HG02588 (cell line): ENCODE results near the gene KIAA0513.
A peak's percentile ranks its signal among the peaks of the same experiment; 100 is the strongest.
"Not testable (repeated sequence)": the region's sequence is repeated elsewhere in the genome, so short reads cannot be mapped to it uniquely, and the experiment has no call there.

Experiments
- ATAC-seq: cut with Tn5 transposase; IDR thresholded peaks from one replicate; pipeline ENCODE4 v1.9.1; 2021; ENCODE audit warnings: mild to moderate bottlenecking, moderate library complexity; ENCODE audit not compliant: unreplicated experiment

KIAA0513 gene

GRCh38 chr16:85046931-85047866 lies 19.6 kb downstream of the KIAA0513 start:
- no peak for ATAC-seq

GRCh38 chr16:85047867-85048455 lies 20.4 kb downstream of the KIAA0513 start:
- no peak for ATAC-seq

DNA sequence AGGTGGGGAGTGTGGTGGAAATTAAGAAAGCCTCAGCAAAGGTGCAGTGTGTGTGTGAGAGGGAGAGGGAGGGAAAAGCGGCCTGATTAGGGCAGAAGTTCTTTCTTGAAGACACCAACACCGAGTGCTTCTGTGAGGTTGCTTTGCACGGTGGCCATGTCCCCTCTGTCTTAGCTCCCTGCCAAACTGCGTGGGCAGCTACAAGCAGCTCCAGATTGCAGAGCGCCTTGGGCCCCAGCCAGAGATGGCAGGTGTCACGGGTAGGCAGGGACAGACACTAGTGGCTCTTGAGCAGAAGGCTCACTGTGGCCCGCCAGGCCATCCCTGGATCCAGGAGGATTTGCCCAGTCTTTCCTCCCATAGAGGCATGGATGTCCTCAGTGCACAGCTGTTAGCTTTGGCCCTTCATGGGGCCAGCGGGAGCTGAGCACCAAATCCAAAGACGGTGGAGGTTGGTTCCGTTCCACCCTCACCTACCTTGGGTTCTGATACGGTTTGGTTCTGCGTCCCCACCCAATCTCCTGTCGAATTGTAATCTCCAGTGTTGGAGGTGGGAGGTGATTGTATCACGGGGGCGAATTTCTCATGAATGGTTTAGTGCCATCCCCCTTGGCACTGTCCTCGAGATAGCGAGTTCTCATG lies 21.4 kb downstream of the KIAA0513 start:
- no peak for ATAC-seq

GRCh38 chr16:85049706-85050305 lies 22.2 kb downstream of the KIAA0513 start:
- no peak for ATAC-seq

- no peak for ATAC-seq
Measured at GRCh38 chr16:85051067-85051581, 23.5 kb downstream of the KIAA0513 start.

GRCh38 chr16:85051683-85052082 lies 24.1 kb downstream of the KIAA0513 start:
- no peak for ATAC-seq

GRCh38 chr16:85052536-85052935 lies 24.9 kb downstream of the KIAA0513 start:
- ATAC-seq = no peak

- not testable (repeated sequence) for ATAC-seq
Measured at GRCh38 chr16:85054321-85054720, 26.7 kb downstream of the KIAA0513 start.

GRCh38 chr16:85054948-85055492 lies 27.4 kb downstream of the KIAA0513 start:
- ATAC-seq = no peak

DNA sequence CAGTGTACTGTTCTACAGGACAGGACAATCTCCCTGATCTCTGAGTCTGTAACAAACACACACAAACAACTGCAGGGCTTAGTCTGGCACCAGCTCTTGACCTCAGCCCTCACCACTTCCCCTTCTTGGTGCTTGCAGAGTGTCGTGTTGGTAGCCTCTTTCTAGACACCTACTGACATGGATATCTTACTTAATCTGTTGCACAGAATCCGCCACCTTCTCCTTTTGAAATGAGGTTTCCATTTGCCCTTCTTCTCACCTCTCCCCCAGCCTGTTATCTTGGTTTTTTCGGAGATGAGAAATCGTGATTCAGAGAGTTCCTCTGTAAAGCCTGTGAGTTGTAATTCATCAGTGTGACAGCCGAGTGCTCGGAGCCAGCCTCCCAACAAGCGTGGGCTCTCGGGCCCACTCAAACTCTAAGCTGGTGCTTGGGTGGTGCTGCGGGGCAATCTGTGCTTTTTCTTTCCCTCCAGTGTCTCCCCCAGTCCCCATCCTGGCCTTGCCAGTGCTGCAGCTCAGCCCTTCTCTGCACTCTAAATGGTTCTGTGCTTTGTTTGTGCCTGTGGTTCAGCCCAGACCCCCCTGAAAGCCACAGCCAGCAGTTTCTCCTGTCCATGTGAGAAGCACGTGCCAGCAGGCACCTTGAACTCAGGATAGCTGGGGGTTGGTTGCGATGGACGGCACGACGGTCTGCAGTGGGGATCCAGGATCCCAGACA lies 28.1 kb downstream of the KIAA0513 start:
- peak; percentile 77 for ATAC-seq

DNA sequence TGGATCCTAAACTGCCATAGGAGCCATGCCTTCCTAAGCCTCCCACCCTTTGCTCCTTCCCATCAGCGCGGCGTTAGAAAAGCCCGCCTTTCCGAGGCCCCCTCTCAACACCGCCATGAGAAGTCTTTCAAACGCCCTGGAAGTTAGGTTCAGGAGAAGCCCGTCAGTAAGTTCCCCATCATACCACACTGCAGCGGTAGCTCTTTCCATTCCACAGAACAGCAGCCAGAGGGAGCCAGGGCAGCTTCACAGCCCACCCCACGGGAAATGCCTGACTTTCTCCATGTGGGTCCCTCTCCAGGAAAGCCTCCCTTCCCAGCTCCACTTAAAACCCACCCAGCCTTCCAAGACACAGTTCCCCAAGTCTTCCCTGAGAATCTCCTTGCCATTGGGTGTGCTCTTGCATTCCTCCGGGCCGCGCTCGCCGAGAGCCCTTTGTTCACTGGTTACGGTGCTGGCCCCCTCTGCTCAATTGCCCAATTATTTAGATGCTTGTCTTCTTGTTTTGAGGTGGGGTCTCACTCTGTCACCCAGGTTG lies 28.7 kb downstream of the KIAA0513 start:
- ATAC-seq = no peak

DNA sequence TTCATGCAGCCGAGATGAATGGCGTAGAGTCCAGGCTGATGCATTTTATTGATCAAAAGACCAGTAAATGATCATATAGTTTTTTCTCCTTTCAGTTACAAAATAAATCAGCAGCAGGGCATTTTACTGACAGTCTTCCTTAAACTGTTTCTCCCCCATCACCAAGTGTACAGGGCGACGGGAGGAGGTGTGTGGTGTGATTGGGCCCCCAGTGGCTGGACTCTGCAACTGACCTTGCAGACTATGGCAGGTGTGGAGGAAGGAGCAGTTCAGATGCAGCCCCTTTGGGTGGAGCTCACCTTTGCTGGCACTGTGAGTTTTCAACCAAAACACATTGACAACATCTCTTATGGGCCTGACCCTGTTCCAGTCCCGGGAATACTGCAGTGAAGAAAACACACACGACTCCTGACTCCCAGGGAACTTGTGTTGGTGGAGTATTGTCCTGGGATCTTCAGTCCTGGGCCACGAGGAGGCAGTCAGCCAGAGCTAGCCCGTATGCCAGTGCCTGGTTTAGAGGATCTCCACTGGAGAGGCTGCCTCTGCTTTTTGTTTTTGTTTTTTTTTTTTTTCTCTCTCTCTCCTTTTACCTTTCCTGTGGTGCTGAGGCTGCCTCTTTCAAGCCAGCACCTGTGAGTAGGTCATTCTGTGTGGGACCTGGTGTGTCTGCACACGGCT lies 29.8 kb downstream of the KIAA0513 start:
- no peak for ATAC-seq

- ATAC-seq = no peak
Measured at GRCh38 chr16:85057948-85058347, 30.4 kb downstream of the KIAA0513 start.

DNA sequence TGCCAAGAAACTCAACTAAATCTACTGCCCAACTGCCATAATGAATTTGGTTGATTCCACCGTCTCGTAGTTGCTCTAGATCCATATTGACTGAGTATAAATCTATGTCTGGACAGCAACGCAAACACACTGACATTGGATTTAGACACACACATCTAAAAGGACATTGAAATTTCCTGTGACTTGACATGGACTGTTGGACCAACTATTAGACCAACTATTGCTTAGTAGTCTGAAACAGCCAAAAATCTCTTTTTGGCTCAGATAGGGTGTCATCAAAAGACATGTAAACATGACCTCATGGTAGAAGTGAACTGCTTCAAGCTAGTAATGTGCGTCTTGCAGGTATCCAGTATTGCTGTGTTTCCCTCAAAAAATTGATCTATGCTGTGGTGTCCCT lies 31.3 kb downstream of the KIAA0513 start:
- ATAC-seq = no peak

DNA sequence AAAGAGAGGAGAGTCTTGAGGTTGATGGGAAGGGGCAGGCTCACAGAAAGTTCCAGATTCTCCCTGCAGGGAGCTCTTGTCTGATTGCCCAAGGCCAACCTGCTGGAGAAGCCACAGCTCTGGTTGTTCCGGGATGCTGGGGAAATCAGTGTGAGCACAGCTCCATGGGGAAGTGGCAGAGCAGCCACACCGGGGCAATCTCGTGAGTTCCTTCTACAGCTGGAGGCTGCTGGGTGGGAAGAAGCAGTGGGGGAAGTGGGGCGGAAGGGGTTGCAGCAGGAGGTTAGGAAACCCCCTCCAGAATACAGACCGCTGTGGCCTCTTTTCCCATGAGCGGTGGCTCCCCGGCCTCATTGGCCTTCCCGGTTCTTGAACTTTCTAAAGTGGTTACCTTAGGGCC lies 34.0 kb downstream of the KIAA0513 start:
- no peak for ATAC-seq

DNA sequence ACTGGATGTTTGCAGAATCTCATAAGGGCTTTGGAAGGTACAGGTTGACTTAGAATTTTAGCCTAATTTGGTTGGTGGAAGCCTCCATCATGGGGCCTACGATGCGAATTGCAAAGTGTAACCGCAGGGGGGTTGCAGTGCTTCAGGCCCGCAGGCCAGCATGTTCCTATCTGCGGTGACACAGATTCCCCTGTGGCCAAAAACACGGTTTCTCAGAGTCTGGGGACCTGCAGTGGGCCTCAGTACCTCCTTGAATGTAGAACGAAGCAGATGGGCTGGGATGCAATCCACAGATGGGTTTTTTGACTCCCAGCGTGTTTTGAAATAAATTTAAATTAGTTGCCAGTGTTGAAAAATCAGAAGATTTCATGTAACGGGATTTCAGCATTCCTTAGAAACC lies 34.7 kb downstream of the KIAA0513 start:
- ATAC-seq = no peak

DNA sequence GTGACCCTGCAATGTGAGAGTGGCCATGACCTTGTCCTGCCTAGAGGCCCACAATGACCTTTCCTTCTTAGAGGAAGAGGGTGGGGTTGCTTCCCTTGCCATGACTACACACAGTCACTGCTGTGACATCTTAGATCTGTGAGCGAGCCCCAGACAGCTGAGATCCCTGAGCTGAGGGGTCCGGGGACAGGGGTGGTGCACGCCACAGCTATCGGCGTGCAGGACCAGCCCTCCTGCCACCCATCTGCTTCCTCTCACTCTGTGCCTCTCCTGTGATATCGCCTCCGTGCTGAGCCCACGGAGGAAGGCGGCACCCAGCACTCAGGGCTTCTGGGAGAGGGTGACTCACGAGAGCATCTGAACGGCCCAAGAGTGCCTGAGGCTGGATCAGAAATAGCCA lies 35.2 kb downstream of the KIAA0513 start:
- no peak for ATAC-seq

- no peak for ATAC-seq
Measured at GRCh38 chr16:85064186-85064585, 36.6 kb downstream of the KIAA0513 start.

DNA sequence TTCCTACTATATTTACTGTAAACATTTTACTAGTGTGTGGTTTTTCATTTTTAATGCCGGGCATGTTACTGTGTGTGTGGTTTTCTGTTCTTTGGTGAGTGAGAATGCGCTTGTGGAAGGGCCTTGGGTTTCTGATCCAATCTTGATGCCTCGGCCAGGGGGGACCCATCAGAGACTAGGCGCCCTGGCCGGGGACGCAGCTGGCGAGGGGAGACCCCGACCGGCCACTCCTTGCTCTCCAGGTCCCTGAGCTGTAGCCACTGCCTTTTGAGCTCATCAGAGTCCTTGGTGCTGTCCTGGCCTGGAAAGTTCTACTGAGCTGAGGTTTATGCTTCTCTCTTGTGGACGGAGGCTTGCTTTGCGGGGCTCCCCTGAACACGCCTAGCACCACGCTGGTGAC lies 37.5 kb downstream of the KIAA0513 start:
- ATAC-seq = no peak
